H1 (cell line): ENCODE data around the gene SSU72. TPM values are rescaled to one million over a fixed set of nuclear protein-coding genes. Genes with fewer than 3 reads are reported as not detected.

ENCODE experiments used
- BRCA1 ChIP-seq: IDR thresholded peaks from 2 replicates; pipeline ENCODE4 v1.6.1; 2012; ENCODE audit warnings: low read depth, low read length, improper control_type of control experiment
- KDM4A ChIP-seq: IDR thresholded peaks from one replicate; pipeline ENCODE4 v1.7.1; 2012; ENCODE audit warnings: low read depth, mild to moderate bottlenecking, moderate library complexity, low read length, inconsistent platforms; ENCODE audit not compliant: severe bottlenecking
- RNF2 ChIP-seq: fragments of 200-900, 300-1000 bp; sonication (generic); IDR thresholded peaks from 2 replicates; pipeline ENCODE4 v1.7.1; 2016; ENCODE audit warnings: borderline replicate concordance, low read depth, mild to moderate bottlenecking, antibody characterized with exemption, low read length; ENCODE audit not compliant: poor library complexity, severe bottlenecking; ENCODE audit errors: missing control alignments
- polyA plus RNA-seq, 7 experiments: library from polyadenylated mRNA; depleted of rRNA in 3 of 7; stranded (reverse) in 5 of 7; unstranded in 2 of 7; fragments of >200 nt in 5 of 7; fragments of 200-250 nt in 2 of 7; gene quantifications; 1 replicate in 5 of 7; 2 replicates in 1 of 7; 4 replicates in 1 of 7; pipeline versions ENCODE4 v1.2.1 to v1.2.3, GENCODE V29; 2011 to 2013; ENCODE audit warnings: missing spikeins in 2 of 7, mixed read lengths in 2 of 7
- total RNA-seq: library from RNA; stranded (reverse); fragmentation: NEBNext Ultra II Directional; extraction: Animal tissue kit (Norgen Biotek cat#: 25700); gene quantifications from 2 replicates; pipeline ENCODE4 v1.2.1, GENCODE V29; 2021
- TF ChIP-seq, protein P1 (sequence below): fragments of 300-600 bp; sonication (generic); IDR thresholded peaks from 2 replicates; pipeline ENCODE4 v1.7.1; 2012; ENCODE audit warnings: low read length, moderate library complexity, mild to moderate bottlenecking, inconsistent platforms; ENCODE audit not compliant: insufficient replicate concordance
- TF ChIP-seq, protein P2 (sequence below): IDR thresholded peaks from 2 replicates; pipeline ENCODE4 v1.6.1; 2012; ENCODE audit warnings: inconsistent platforms

The SSU72 gene
- total and polyA plus RNA-seq, 2 of the 8 experiments (the other 6 are each of a cell fraction or from before 2014, with no cell fraction given), result 110 to 165 TPM

GRCh38 chr1:1551524-1552262 lies 23.0 kb downstream of the SSU72 start (continued):
- TF ChIP-seq RNF2 (no peak), KDM4A (no peak), BRCA1 (no peak)
- TF ChIP-seq, protein P1, sequence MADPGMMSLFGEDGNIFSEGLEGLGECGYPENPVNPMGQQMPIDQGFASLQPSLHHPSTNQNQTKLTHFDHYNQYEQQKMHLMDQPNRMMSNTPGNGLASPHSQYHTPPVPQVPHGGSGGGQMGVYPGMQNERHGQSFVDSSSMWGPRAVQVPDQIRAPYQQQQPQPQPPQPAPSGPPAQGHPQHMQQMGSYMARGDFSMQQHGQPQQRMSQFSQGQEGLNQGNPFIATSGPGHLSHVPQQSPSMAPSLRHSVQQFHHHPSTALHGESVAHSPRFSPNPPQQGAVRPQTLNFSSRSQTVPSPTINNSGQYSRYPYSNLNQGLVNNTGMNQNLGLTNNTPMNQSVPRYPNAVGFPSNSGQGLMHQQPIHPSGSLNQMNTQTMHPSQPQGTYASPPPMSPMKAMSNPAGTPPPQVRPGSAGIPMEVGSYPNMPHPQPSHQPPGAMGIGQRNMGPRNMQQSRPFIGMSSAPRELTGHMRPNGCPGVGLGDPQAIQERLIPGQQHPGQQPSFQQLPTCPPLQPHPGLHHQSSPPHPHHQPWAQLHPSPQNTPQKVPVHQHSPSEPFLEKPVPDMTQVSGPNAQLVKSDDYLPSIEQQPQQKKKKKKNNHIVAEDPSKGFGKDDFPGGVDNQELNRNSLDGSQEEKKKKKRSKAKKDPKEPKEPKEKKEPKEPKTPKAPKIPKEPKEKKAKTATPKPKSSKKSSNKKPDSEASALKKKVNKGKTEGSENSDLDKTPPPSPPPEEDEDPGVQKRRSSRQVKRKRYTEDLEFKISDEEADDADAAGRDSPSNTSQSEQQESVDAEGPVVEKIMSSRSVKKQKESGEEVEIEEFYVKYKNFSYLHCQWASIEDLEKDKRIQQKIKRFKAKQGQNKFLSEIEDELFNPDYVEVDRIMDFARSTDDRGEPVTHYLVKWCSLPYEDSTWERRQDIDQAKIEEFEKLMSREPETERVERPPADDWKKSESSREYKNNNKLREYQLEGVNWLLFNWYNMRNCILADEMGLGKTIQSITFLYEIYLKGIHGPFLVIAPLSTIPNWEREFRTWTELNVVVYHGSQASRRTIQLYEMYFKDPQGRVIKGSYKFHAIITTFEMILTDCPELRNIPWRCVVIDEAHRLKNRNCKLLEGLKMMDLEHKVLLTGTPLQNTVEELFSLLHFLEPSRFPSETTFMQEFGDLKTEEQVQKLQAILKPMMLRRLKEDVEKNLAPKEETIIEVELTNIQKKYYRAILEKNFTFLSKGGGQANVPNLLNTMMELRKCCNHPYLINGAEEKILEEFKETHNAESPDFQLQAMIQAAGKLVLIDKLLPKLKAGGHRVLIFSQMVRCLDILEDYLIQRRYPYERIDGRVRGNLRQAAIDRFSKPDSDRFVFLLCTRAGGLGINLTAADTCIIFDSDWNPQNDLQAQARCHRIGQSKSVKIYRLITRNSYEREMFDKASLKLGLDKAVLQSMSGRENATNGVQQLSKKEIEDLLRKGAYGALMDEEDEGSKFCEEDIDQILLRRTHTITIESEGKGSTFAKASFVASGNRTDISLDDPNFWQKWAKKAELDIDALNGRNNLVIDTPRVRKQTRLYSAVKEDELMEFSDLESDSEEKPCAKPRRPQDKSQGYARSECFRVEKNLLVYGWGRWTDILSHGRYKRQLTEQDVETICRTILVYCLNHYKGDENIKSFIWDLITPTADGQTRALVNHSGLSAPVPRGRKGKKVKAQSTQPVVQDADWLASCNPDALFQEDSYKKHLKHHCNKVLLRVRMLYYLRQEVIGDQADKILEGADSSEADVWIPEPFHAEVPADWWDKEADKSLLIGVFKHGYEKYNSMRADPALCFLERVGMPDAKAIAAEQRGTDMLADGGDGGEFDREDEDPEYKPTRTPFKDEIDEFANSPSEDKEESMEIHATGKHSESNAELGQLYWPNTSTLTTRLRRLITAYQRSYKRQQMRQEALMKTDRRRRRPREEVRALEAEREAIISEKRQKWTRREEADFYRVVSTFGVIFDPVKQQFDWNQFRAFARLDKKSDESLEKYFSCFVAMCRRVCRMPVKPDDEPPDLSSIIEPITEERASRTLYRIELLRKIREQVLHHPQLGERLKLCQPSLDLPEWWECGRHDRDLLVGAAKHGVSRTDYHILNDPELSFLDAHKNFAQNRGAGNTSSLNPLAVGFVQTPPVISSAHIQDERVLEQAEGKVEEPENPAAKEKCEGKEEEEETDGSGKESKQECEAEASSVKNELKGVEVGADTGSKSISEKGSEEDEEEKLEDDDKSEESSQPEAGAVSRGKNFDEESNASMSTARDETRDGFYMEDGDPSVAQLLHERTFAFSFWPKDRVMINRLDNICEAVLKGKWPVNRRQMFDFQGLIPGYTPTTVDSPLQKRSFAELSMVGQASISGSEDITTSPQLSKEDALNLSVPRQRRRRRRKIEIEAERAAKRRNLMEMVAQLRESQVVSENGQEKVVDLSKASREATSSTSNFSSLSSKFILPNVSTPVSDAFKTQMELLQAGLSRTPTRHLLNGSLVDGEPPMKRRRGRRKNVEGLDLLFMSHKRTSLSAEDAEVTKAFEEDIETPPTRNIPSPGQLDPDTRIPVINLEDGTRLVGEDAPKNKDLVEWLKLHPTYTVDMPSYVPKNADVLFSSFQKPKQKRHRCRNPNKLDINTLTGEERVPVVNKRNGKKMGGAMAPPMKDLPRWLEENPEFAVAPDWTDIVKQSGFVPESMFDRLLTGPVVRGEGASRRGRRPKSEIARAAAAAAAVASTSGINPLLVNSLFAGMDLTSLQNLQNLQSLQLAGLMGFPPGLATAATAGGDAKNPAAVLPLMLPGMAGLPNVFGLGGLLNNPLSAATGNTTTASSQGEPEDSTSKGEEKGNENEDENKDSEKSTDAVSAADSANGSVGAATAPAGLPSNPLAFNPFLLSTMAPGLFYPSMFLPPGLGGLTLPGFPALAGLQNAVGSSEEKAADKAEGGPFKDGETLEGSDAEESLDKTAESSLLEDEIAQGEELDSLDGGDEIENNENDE, result no peak
- TF ChIP-seq, protein P2, sequence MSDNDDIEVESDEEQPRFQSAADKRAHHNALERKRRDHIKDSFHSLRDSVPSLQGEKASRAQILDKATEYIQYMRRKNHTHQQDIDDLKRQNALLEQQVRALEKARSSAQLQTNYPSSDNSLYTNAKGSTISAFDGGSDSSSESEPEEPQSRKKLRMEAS, result no peak
